SK-MEL-5 (cell line): ENCODE measurements around the gene LSM4. TPM values are rescaled to one million over a fixed set of nuclear protein-coding genes. Genes with fewer than 3 reads are reported as not detected.

Source experiments
- DNase-seq: peaks from one replicate; pipeline ENCODE4 v3.0.0-alpha.2; 2016; ENCODE audit warnings: low read depth, low spot score
- in situ Hi-C: cut with HindIII; loops from 2 replicates; pipeline ENCODE4 v1.10.0; 2016; ENCODE audit warnings: low sequenced_read_pairs, high pct_unique_total_duplicates, low pct_unique_long_range_greater_than_20kb
- total RNA-seq: library from RNA; depleted of rRNA; stranded (reverse); fragments of >200 nt; shearing (Covaris generic); gene quantifications from 2 replicates; pipeline ENCODE4 v1.2.3, GENCODE V29; 2014

LSM4 gene
- total RNA-seq, 1 experiment from 2014 or later: 250 TPM

DNA sequence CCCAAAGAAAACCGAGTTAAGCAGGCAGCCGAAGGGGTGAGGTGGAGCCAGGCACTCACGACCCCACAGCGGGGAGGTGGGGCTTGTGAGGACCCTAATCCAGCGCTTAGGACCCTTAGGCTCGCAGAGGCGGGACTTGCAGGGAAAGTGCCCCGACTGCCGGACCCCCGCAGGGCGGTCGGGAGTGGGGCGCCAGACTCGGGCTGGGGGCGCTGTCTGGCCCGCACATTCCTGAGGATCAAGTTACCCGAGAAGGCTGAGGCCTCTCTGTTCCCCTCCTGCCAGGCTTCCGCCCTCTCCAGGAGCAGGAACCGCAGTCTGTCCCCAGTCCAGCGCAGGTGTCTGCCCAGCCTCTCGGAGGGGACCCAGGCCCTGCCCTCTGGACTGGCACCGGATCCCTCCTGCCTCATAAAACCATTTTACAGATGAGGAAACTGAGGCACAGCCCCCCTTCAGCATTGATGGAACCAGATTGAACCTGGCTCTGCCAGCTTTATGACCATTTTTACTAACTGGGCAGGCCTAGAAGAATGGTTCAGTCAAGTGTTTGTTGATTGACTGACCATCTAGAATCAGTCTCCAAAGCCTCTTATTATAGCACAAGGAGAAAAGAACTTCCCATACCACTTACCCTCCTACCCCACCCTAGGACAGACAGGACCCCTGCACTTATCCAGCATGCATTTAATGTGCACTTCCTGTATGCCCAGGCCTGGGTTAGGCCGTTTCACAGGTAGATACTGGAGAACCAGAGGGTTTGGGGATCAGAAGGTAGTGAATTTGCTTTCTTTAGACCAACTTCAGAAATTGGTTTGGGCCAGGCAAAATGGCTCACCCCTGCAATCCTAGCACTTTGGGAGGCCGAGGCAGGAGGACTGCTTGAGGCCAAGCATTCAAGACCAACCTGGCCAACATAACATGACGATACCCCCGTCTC lies 34.8 kb downstream of the LSM4 start:
- in situ Hi-C loops: no loop called here
- DNase-seq: no peak

DNA sequence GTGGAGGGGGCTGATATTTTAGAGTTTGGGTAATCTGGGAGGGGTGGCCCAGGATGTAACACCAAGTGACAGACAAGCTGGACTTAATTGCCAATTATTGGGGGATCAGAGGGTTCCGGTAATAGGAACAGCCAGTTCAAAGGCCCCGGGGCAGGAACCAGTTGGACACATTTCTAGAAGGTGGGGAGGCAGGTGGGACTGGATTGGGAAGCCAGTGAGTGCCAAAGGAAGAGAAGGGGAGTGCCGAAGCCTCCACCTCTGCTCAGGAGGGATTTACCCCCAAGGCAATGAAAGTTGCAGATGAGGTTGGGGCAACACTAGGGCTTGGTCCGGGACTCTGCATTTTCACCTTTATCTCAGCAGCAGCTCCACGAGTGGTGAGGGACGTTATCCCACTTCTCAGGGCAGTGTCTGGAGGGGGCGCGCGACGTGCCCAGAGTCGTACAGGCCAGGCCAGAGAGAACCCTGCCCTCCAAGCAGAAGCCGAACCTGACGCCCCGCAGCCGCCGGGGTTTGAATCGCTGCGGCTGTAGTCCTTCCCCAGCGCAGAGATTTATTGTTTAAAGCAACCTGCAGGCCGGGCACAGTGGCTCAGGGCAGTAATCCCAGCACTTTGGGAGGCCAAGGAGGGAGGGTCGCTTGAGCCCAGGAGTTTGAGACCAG lies 35.8 kb downstream of the LSM4 start:
- no peak for DNase-seq

GRCh38 chr19:18284712-18285360 lies 38.0 kb downstream of the LSM4 start:
- DNase-seq: no peak
- in situ Hi-C loops: no loop called here

More for the DNA sequence above, 35.8 kb downstream of the LSM4 start:
- in situ Hi-C loops: no loop called here

GRCh38 chr19:18283338-18283737 lies 39.5 kb downstream of the LSM4 start:
- in situ Hi-C loops: no loop called here

DNA sequence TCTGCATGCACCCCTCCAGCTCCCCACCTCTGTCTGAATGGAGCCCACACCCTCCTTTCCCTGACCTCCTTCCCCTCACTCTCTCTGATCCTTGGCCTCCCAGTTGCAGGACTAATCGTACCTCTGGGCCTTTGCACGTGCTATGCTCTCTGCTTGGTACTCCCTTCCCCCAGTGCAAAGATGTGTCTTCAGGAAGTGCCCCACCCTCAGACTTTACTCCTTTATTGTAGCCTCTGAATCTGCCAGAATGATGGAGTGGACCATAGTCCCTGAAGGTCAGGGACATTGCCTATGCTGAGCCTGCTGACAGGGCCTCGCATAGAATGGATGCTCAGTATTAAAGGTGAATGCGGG lies 40.1 kb downstream of the LSM4 start:
- no peak for DNase-seq
- in situ Hi-C loops: no loop called here

More at GRCh38 chr19:18283338-18283737, 39.5 kb downstream of the LSM4 start:
- no peak for DNase-seq

GRCh38 chr19:18282021-18282787 lies 40.7 kb downstream of the LSM4 start:
- in situ Hi-C loops: no loop called here
- no peak for DNase-seq

GRCh38 chr19:18281082-18282020 lies 41.5 kb downstream of the LSM4 start, which contains the start of gene JUND:
Gene JUND (minus strand): TSS chr19:18281622. CDS start chr19:18281484, 138 bp downstream.
- DNase-seq: peak; percentile 92
- in situ Hi-C loops: no loop called here

DNA sequence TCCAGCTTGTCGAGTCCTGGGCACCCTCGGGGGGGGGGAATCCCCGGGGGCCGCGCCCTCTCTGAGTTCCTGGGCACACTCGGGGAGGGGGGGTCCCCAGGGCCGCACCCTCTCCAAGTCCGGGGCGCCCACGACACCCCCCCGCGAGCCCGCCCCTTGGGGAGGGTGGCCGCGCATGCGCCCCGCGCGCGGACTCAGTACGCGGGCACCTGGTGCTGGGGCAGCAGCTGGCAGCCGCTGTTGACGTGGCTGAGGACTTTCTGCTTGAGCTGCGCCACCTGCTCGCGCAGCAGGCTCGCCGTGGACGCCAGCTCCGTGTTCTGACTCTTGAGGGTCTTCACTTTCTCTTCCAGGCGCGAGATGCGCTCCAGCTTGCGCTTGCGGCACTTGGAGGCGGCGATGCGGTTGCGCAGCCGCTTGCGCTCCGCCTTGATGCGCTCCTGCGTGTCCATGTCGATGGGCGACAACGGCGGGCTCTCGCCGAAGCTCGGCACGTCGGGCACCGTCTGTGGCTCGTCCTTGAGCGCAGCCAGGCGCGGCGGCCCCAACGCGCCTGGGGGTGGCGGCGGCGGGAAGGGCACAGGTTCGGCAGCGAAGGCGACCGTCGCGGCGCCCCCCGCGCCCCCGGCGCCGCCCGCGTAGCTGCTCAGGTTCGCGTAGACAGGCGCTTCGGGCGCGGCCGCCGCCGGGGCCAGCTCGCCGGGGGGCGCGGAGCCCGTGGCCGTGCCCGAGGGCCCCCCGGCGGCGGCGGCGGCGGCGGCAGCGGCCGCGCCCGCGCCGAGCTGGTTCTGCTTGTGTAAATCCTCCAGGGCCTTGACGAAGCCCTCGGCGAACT lies 42.4 kb downstream of the LSM4 start:
- in situ Hi-C loops: no loop called here
- DNase-seq: peak; percentile 63

- in situ Hi-C loops: no loop called here
- DNase-seq: peak; percentile 93
Observed at GRCh38 chr19:18279516-18280246, 43.2 kb downstream of the LSM4 start.

GRCh38 chr19:18279266-18279515 lies 43.7 kb downstream of the LSM4 start:
- in situ Hi-C loops: no loop called here

GRCh38 chr19:18278521-18279265 lies 44.2 kb downstream of the LSM4 start:
- no peak for DNase-seq
- in situ Hi-C loops: no loop called here

More at GRCh38 chr19:18279266-18279515, 43.7 kb downstream of the LSM4 start:
- DNase-seq: no peak

- in situ Hi-C loops: no loop called here
Observed at GRCh38 chr19:18274781-18275356, 48.0 kb downstream of the LSM4 start.

GRCh38 chr19:18274219-18274780 lies 48.6 kb downstream of the LSM4 start, which contains the start of gene IQCN:
Gene IQCN (minus strand): TSS chr19:18274452. CDS start chr19:18269478, 4,974 bp downstream.
- no peak for DNase-seq
- in situ Hi-C loops: no loop called here

More at GRCh38 chr19:18274781-18275356, 48.0 kb downstream of the LSM4 start:
- DNase-seq: no peak

DNA sequence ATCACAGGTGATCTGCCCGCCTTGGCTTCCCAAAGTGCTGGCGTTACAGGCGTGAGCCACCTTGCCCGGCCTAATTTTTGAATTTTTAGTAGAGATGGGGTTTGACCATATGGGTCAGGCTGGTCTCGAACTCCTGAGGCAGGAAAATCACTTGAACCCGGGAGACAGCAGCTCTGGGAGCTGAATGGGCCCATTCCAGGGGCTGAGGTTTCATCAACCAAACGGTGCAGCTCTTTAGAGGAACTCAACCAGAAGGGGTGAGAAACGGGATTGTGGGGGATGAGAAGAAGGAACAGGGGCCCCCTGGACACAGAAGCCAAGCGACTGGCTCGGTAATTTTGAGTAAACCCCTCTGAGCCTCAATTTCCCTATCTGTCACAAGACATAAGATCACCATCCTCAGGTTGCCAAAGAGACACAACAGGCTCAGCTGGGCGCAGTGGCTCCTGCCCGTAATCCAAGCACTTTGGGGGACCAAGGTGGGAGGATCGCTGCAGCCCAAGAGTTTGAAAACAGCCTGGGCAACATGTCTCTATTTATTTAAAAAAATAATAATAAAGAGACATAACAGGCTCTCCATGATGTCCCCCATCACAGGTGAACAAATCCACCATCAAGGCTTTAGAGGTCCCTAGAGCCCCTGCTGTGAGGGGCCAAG lies 49.2 kb downstream of the LSM4 start:
- in situ Hi-C loops: no loop called here
- no peak for DNase-seq
